Muscle of leg (tissue), 11 donors: ENCODE measurements around the gene LLCFC1. TPM values are rescaled to one million over a fixed set of nuclear protein-coding genes. Genes with fewer than 3 reads are reported as not detected.

Source experiments
- DNase-seq: peaks from one replicate; pipeline ENCODE4 v3.0.0; 2013
- H3K27ac ChIP-seq: one replicate; pipeline ENCODE4 v1.5.1; 2013; ENCODE audit warnings: mild to moderate bottlenecking, low read length, control low read depth
- H3K27me3 ChIP-seq: one replicate; pipeline ENCODE4 v1.6.1; 2013; ENCODE audit warnings: low read length; ENCODE audit not compliant: control insufficient read depth, insufficient read depth
- H3K36me3 ChIP-seq: one replicate; pipeline ENCODE4 v1.6.1; 2013; ENCODE audit warnings: low read length; ENCODE audit not compliant: control insufficient read depth, insufficient read depth
- H3K4me1 ChIP-seq: one replicate; pipeline ENCODE4 v1.6.1; 2013; ENCODE audit warnings: low read length; ENCODE audit not compliant: control insufficient read depth, insufficient read depth
- H3K4me3 ChIP-seq: one replicate; pipeline ENCODE4 v1.5.1; 2013; ENCODE audit warnings: low read length, control low read depth
- H3K9me3 ChIP-seq: replicated peaks from 2 replicates; pipeline ENCODE4 v1.6.1; 2013; ENCODE audit warnings: low read depth, low read length; ENCODE audit not compliant: control insufficient read depth
- WGBS: methylation state at CpG from one replicate; pipeline ENCODE4 v1.1.5; 2013; ENCODE audit warnings: missing lambda C conversion rate; ENCODE audit not compliant: insufficient coverage; 5-methylcytosine and 5-hydroxymethylcytosine counted together
- polyA plus RNA-seq, 8 donors: library from polyadenylated mRNA; unstranded; fragments of 120-200 nt; gene quantifications; one replicate each; pipeline versions ENCODE4 v1.2.1 to v1.2.3, GENCODE V29; 2013; ENCODE audit warnings: inconsistent platforms in 1 of 8, low replicate concordance in 1 of 8; ENCODE audit not compliant: insufficient read length in 8 of 8, insufficient read depth in 1 of 8
- total RNA-seq: library from RNA; stranded (reverse); fragments of 120-200 nt; gene quantifications from one replicate; pipeline ENCODE4 v1.2.4, GENCODE V29; 2013

Gene LLCFC1
- total and polyA plus RNA-seq, 9 donors, result 0.23 to 0.39 (median 0.33) TPM; not detected in 5

DNA sequence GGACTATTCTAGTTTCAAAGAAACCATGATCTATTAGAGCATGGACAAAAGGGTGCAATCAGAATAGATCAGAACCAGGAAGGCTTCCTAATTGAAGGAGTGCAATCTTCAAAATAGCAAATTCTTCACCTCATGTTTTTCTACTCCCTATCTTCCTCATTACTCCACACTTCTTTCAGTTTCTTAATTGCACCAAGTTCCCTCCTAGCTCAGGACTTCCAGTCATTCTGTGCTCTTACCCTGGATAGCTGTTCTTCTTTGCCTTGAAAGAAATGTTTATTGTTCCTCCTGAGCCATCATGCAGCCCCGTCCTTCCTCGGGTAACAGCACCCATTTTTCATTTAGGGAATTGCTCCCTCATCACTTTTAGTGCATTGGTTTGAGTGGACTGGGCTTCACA, 28.8 kb upstream of the LLCFC1 start:
- WGBS, result no CpG with 5 or more reads among the region's 2 CpGs
- Histone ChIP-seq H3K4me1 (no peaks in the 10 kb centered on the region), H3K27me3 (peaks cover 4% of the 10 kb centered on the region), H3K36me3 (no peaks in the 10 kb centered on the region), H3K27ac (no peak overlapping the region), H3K4me3 (no peak overlapping the region), H3K9me3 (peaks cover 2% of the 10 kb centered on the region)
- no peak for DNase-seq

DNA sequence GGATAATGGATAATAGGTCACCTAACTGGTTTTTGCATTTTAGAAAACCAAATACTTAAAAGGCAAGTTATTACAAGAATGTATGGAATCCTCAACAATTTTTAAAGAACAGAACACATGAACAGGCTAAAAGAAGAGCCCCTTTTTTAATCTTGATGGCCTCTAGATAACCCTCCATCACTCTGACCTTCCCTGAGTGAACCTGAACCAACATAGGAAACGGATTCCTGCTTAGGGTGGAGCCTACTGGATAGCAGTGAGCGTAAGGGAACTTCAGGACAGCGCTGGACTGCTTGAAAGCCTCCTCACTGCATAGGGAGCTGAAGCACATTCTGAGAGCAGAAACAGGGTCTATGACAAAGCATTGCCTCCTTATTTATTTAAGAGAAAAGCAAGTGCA, 26.2 kb upstream of the LLCFC1 start:
- H3K4me3 ChIP-seq, result no peak overlapping the region
- no peak overlapping the region for H3K27ac ChIP-seq
- WGBS, result 48% methylated on average over 3 of the region's 3 CpGs
- H3K9me3 ChIP-seq, result no peaks in the 10 kb centered on the region
- no peak for DNase-seq
- no peaks in the 10 kb centered on the region for H3K36me3 ChIP-seq
- no peaks in the 10 kb centered on the region for H3K4me1 ChIP-seq
- H3K27me3 ChIP-seq, result peaks cover 4% of the 10 kb centered on the region

DNA sequence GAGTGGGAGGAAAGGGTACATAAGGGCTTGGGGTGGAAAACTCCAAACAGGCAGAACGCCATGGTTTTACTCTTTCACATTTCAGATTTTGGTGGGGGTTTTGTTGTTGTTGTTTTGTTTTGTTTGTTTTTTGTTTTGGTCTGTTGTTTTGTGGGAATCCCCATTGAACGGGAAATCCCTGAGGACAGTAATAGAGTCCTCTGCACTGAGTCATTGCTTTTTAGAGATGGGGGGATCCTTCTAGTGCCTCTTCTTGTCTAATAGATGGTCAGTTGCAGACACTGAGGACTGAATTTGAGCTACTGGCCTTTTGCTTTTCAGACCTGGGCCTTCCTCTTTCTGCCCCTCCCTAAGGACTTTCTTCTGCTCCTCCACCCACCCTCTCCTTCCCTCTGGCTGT, 25.7 kb upstream of the LLCFC1 start:
- no peak overlapping the region for H3K27ac ChIP-seq
- no peak for DNase-seq
- no peaks in the 10 kb centered on the region for H3K36me3 ChIP-seq
- 100% methylated on average over 1 of the region's 2 CpGs for WGBS
- no peaks in the 10 kb centered on the region for H3K9me3 ChIP-seq
- peaks cover 4% of the 10 kb centered on the region for H3K27me3 ChIP-seq
- H3K4me3 ChIP-seq, result no peak overlapping the region
- H3K4me1 ChIP-seq, result no peaks in the 10 kb centered on the region

DNA sequence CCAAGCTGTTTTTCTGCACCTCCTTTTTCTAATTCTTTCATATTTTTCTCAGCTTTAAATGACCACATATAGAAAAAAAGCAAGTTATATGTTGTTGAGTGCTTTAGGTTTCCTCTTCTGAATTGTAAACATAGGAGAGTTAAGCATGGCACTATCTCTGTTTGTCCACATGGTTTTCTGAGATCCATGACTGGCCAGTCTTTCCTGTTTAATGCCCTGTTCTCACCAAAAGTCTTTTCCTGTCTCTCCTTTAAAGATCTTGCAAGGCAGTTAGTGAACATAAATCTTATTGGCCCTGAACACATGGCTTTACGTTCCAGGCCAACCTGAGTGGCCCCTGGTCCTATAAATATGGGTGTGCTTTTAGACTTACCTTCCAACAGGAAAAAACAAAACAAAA, 25.2 kb upstream of the LLCFC1 start:
- peaks cover 4% of the 10 kb centered on the region for H3K27me3 ChIP-seq
- H3K36me3 ChIP-seq, result no peaks in the 10 kb centered on the region
- no peaks in the 10 kb centered on the region for H3K9me3 ChIP-seq
- no peak overlapping the region for H3K27ac ChIP-seq
- no peak for DNase-seq
- no peak overlapping the region for H3K4me3 ChIP-seq
- WGBS, result no CpG with 5 or more reads among the region's 1 CpG
- H3K4me1 ChIP-seq, result no peaks in the 10 kb centered on the region

DNA sequence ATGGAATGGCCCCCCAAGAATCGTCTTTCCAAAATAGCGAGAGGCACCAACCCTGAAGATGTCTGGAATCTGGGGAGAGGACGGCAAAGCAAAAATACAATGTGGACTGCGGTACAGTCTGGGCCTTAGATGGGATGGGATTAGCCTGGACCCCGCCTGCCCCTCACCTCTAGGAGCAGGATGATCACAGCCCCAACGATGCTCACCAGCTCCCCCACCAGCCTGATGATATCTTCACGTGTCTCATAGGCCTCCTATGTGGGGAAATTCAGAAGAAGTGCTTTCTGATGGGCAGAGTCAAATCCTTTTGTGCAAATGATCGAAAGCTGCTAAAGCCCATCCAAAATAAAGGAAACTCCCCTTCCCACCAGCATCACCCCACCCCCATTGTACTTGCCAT, 24.0 kb upstream of the LLCFC1 start:
- Histone ChIP-seq H3K36me3 (no peaks in the 10 kb centered on the region), H3K27me3 (peaks cover 4% of the 10 kb centered on the region), H3K9me3 (no peaks in the 10 kb centered on the region), H3K4me3 (no peak overlapping the region), H3K4me1 (no peaks in the 10 kb centered on the region), H3K27ac (no peak overlapping the region)
- 97% methylated on average over 4 of the region's 8 CpGs for WGBS
- DNase-seq, result no peak

DNA sequence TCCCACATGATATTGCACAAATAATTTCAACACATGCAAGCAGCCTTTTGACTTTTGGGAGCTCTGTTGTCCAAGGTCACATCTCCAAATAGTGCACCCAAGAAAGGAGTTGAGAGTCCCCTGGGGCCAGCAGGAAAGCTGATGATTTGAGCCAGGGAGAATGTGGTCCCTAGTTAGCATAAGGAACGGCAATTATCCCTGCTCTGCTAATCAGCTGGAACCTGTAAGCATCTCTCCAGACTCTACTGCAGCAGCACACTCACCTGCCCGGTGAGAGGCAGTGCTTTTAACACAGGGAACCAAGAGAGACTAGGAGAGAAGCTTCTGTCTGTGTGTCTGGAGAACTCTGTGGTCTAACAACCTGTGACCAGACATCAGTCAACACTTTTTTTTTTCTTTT, 22.8 kb upstream of the LLCFC1 start:
- peaks cover 4% of the 10 kb centered on the region for H3K27me3 ChIP-seq
- no peaks in the 10 kb centered on the region for H3K4me1 ChIP-seq
- no peak for DNase-seq
- no peaks in the 10 kb centered on the region for H3K36me3 ChIP-seq
- WGBS, result no CpG with 5 or more reads among the region's 2 CpGs
- no peaks in the 10 kb centered on the region for H3K9me3 ChIP-seq
- H3K4me3 ChIP-seq, result no peak overlapping the region
- H3K27ac ChIP-seq, result no peak overlapping the region

DNA sequence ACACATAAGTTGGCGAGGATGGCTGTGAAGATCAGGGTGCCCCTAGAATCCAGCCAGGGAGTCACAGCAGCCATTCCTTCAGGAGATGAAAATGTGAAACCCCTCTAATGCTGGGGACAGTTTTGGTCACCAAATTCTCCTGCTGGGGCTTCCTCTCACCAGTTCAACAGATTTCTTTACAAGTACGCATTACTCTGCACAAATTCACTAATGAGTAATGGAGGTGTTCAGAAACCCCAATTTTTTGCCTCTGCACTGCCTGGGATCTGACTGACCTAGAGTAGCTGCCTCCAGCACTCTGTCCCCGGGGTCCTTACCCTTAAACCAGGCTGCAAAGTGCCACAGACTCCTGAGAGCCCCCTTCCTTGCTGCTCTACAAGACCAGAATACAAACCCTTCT, 21.8 kb upstream of the LLCFC1 start:
- Histone ChIP-seq H3K27me3 (peaks cover 1% of the 10 kb centered on the region), H3K27ac (no peak overlapping the region), H3K4me3 (no peak overlapping the region), H3K36me3 (no peaks in the 10 kb centered on the region), H3K4me1 (no peaks in the 10 kb centered on the region), H3K9me3 (no peaks in the 10 kb centered on the region)
- 100% methylated on average over 1 of the region's 3 CpGs for WGBS
- no peak for DNase-seq

DNA sequence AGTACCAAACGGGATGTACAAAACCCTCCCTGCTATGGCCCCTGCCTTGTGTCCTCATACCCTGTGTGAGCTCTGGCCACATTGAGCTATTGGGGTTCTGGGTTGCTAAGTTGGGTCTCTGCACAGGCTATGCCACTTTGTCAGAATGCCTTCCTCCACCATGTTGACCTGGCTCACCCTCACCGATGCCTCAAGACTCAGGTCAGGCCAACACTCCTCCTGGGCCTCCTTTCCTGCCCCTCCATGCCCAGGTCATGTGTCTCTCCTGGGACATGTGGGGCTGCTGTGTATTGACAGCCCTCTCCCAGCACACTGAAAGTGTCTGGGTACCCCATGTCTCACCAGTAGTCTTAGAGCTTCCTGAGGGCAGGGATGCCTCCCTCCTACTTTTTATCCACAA, 20.4 kb upstream of the LLCFC1 start:
- Histone ChIP-seq H3K4me1 (no peaks in the 10 kb centered on the region), H3K4me3 (no peak overlapping the region), H3K36me3 (no peaks in the 10 kb centered on the region), H3K27me3 (no peaks in the 10 kb centered on the region), H3K9me3 (no peaks in the 10 kb centered on the region), H3K27ac (no peak overlapping the region)
- DNase-seq, result no peak
- 80% methylated on average over 1 of the region's 2 CpGs for WGBS

DNA sequence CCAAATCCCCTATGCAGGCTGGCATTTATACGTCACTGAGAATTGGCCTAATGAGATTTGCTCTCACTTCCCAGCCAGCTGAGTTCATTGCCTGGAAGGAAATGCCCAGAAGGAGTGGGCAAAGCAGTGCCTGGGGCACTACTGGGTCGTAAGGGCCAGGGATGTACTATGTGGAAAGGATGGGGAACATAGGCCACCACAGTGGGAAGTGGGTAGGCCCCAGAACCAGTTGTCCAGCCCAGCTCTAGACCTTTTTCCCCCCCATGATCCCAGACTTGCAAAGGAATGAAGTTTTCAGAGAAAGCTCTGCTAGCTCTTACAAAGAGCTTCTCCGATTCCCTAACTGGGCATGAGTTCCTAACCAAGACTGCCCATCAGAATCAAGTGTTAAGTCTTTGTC, 19.6 kb upstream of the LLCFC1 start:
- no peaks in the 10 kb centered on the region for H3K9me3 ChIP-seq
- H3K4me3 ChIP-seq, result no peak overlapping the region
- H3K27me3 ChIP-seq, result no peaks in the 10 kb centered on the region
- DNase-seq, result no peak
- no peak overlapping the region for H3K27ac ChIP-seq
- 100% methylated on average over 1 of the region's 3 CpGs for WGBS
- H3K4me1 ChIP-seq, result no peaks in the 10 kb centered on the region
- no peaks in the 10 kb centered on the region for H3K36me3 ChIP-seq

DNA sequence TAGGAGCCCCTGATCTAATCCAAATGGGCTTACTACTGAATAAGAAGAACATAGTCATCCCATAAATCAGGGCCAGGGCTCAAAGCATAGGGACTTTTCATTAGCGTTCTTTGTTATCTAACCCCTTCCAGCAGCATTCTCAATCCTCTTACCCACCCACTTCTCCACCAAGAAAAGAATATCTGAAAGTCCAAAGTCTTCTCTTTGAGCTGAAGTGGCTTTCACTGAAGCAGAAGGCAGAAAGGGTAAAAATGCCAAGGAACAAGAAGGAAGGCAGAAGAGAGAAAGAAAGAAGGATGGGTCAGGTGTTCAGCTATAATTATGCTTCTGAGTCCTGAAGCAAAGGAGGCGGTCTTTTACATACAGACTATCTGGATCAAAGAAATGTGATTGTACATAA, 15.9 kb upstream of the LLCFC1 start:
- DNase-seq, result no peak
- no CpG with 5 or more reads among the region's 2 CpGs for WGBS
- H3K27me3 ChIP-seq, result no peaks in the 10 kb centered on the region
- H3K4me1 ChIP-seq, result no peaks in the 10 kb centered on the region
- no peak overlapping the region for H3K27ac ChIP-seq
- no peaks in the 10 kb centered on the region for H3K9me3 ChIP-seq
- no peak overlapping the region for H3K4me3 ChIP-seq
- H3K36me3 ChIP-seq, result no peaks in the 10 kb centered on the region

DNA sequence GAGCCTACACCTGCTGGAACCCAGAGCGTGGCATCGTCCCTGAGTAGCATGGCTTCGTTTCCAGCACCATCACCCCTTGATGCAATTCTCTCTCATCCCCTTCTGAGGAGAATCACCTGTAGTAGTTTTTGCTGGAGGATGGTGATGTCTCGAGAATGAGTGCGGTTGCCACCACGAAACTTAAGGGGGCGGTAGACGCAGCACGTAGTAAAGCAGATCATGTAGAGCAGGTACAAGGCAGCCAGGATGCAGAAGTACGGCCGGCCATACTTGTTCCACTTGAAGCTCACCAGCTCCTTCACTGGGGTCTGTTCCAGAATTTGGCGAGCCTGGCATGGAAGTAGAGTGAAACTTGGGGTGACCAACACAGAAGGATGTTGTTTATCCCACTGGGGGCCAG, 13.9 kb upstream of the LLCFC1 start:
- no peaks in the 10 kb centered on the region for H3K36me3 ChIP-seq
- no peaks in the 10 kb centered on the region for H3K27me3 ChIP-seq
- DNase-seq, result no peak
- 44% methylated on average over 5 of the region's 12 CpGs for WGBS
- no peaks in the 10 kb centered on the region for H3K9me3 ChIP-seq
- no peaks in the 10 kb centered on the region for H3K4me1 ChIP-seq
- no peak overlapping the region for H3K27ac ChIP-seq
- H3K4me3 ChIP-seq, result no peak overlapping the region
